Endodermal cell (in vitro differentiated cells): ENCODE measurements around the gene RAPGEF4. TPM values are rescaled to one million over a fixed set of nuclear protein-coding genes. Genes with fewer than 3 reads are reported as not detected.

Experiments used
- DNase-seq: peaks from one replicate; pipeline ENCODE4 v3.0.0-alpha.2; 2017
- H3K27ac ChIP-seq: 2 replicates; pipeline ENCODE4 v1.5.1; 2013; ENCODE audit warnings: mild to moderate bottlenecking, low read depth, low read length, moderate library complexity
- H3K27me3 ChIP-seq: 2 replicates; pipeline ENCODE4 v1.6.1; 2013; ENCODE audit warnings: mild to moderate bottlenecking, low read length, moderate library complexity; ENCODE audit not compliant: insufficient read depth, control insufficient read depth, poor library complexity, severe bottlenecking
- H3K36me3 ChIP-seq: 2 replicates; pipeline ENCODE4 v1.7.0; 2013; ENCODE audit warnings: mild to moderate bottlenecking, low read length, moderate library complexity; ENCODE audit not compliant: control insufficient read depth, insufficient read depth
- H3K4me1 ChIP-seq: one replicate; pipeline ENCODE4 v1.7.0; 2013; ENCODE audit warnings: low read length; ENCODE audit not compliant: control insufficient read depth, insufficient read depth
- H3K4me3 ChIP-seq: 2 replicates; pipeline ENCODE4 v1.5.1; 2013; ENCODE audit warnings: mild to moderate bottlenecking, low read length, moderate library complexity
- H3K9ac ChIP-seq: 2 replicates; pipeline ENCODE4 v1.6.1; 2013; ENCODE audit warnings: mild to moderate bottlenecking, low read length, moderate library complexity; ENCODE audit not compliant: poor library complexity, severe bottlenecking; ENCODE audit errors: extremely low read depth
- H3K9me3 ChIP-seq: 2 replicates; pipeline ENCODE4 v1.6.1; 2013; ENCODE audit warnings: mild to moderate bottlenecking, low read length, moderate library complexity; ENCODE audit not compliant: control insufficient read depth
- H3K27ac Mint-ChIP-seq: 2 replicates; pipeline ENCODE4 v1.8.0; 2020; ENCODE audit warnings: mixed read lengths
- H3K27me3 Mint-ChIP-seq: 2 replicates; pipeline ENCODE4 v1.8.0; 2021; ENCODE audit warnings: mild to moderate bottlenecking, mixed read lengths; ENCODE audit not compliant: insufficient read depth
- H3K36me3 Mint-ChIP-seq: 2 replicates; pipeline ENCODE4 v1.8.0; 2020; ENCODE audit warnings: low read depth, mixed read lengths
- H3K4me1 Mint-ChIP-seq: 2 replicates; pipeline ENCODE4 v1.8.0; 2020; ENCODE audit warnings: mixed read lengths
- H3K4me3 Mint-ChIP-seq: 2 replicates; pipeline ENCODE4 v1.8.0; 2020; ENCODE audit warnings: mild to moderate bottlenecking, moderate library complexity, mixed read lengths
- H3K9me3 Mint-ChIP-seq: 2 replicates; pipeline ENCODE4 v1.8.0; 2020; ENCODE audit warnings: mild to moderate bottlenecking, mixed read lengths
- CTCF ChIP-seq: fragments of 200-600 bp; sonication (generic); conservative IDR thresholded peaks from 2 replicates; pipeline ENCODE4 v1.5.0; 2021; ENCODE audit warnings: antibody characterized with exemption, mild to moderate bottlenecking
- WGBS, 2 experiments: methylation state at CpG; one replicate each; pipeline versions ENCODE4 v1.1.5 to v1.1.7; 2013; ENCODE audit warnings: missing lambda C conversion rate in 2 of 2, mixed read lengths in 1 of 2; ENCODE audit not compliant: insufficient coverage in 1 of 2, insufficient read length in 1 of 2; 5-methylcytosine and 5-hydroxymethylcytosine counted together
- total RNA-seq, 2 donors: library from RNA; stranded (reverse); fragmentation: NEBNext Ultra II Directional in 1 of 2; extraction: Animal tissue kit (Norgen Biotek cat#: 25700) in 1 of 2; gene quantifications; 2 replicates in 1 of 2; 3 replicates in 1 of 2; pipeline ENCODE4 v1.2.1, GENCODE V29; 2021

RAPGEF4 gene
- total RNA-seq, 2 donors from 2014 or later, result 0.77 to 0.88 TPM

GRCh38 chr2:172924097-172924660 lies 188.5 kb downstream of the RAPGEF4 start:
- H3K4me3 Mint-ChIP-seq, result no peak overlapping the region
- H3K36me3 Mint-ChIP-seq, result no peaks in the 10 kb centered on the region
- H3K27ac Mint-ChIP-seq, result no peak overlapping the region
- peaks cover 6% of the 10 kb centered on the region for H3K4me1 Mint-ChIP-seq
- no peak for DNase-seq
- H3K27me3 ChIP-seq, result no peaks in the 10 kb centered on the region
- H3K27ac ChIP-seq, result no peak overlapping the region
- TF ChIP-seq CTCF, result no peak
- no peak overlapping the region for H3K4me3 ChIP-seq
- no peaks in the 10 kb centered on the region for H3K36me3 ChIP-seq
- H3K9me3 Mint-ChIP-seq, result no peaks in the 10 kb centered on the region
- no peaks in the 10 kb centered on the region for H3K9me3 ChIP-seq
- WGBS, 2 experiments, result 93 to 96% methylated on average over 3 to 4 of the region's 4 CpGs
- H3K4me1 ChIP-seq, result peaks cover 3% of the 10 kb centered on the region
- no peaks in the 10 kb centered on the region for H3K27me3 Mint-ChIP-seq
- no peak overlapping the region for H3K9ac ChIP-seq

GRCh38 chr2:172925600-172925999 lies 190.0 kb downstream of the RAPGEF4 start:
- peaks cover 13% of the 10 kb centered on the region for H3K4me1 Mint-ChIP-seq
- Histone ChIP-seq H3K4me3 (no peak overlapping the region), H3K27ac (no peak overlapping the region), H3K4me1 (peaks cover 3% of the 10 kb centered on the region), H3K9me3 (no peaks in the 10 kb centered on the region), H3K27me3 (no peaks in the 10 kb centered on the region), H3K36me3 (no peaks in the 10 kb centered on the region), H3K9ac (no peak overlapping the region)
- no peaks in the 10 kb centered on the region for H3K36me3 Mint-ChIP-seq
- no peak overlapping the region for H3K4me3 Mint-ChIP-seq
- H3K27me3 Mint-ChIP-seq, result no peaks in the 10 kb centered on the region
- 91% methylated on average over 1 of the region's 2 CpGs; no CpG with 5 or more reads in 1 of the 2 experiments for WGBS, 2 experiments
- no peak for TF ChIP-seq CTCF
- H3K9me3 Mint-ChIP-seq, result no peaks in the 10 kb centered on the region
- no peak overlapping the region for H3K27ac Mint-ChIP-seq
- DNase-seq, result no peak

DNA sequence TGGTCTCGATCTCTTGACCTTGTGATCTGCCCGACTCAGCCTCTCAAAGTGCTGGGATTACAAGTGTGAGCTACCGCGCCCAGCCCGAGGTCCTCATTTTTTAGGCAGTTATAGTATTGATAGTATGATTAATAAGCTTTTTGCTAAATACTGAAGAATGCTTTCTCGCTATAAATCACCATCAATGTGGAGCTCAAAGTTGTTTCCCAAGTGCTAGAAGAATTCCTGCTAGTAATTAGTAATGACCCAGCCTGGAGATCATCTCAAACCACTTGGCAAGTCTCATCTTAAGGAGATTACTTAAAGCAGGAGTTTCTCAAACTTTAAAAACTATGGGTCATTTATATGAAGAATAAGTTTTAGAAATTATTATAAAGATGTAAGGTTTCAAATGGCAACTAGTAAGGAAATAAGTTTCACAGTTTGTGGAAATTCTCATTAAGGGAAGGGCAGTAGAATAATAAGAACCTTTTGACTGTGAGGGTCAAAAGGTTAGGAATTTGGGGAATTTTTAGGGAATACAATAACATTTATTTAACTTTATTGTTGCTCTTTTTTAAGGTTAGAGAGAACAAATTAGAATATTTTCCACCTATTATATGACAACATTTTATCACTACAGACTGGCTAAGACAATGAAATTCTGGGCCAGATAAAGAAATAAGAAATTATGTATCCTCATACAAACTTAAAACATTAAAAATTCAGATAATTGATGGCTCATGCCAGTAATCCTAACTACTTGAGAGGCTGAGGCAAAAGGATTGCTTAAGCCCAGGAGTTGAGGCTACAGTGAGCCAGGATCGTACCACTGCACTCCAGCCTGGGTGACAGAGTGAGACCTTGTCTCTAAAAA lies 191.4 kb downstream of the RAPGEF4 start:
- Mint-ChIP-seq H3K4me1 (peaks cover 14% of the 10 kb centered on the region), H3K27ac (no peak overlapping the region)

More for the DNA sequence above, 191.4 kb downstream of the RAPGEF4 start:
- Histone ChIP-seq H3K9me3 (no peaks in the 10 kb centered on the region), H3K9ac (no peak overlapping the region), H3K27ac (no peak overlapping the region), H3K4me1 (no peaks in the 10 kb centered on the region), H3K36me3 (no peaks in the 10 kb centered on the region), H3K4me3 (no peak overlapping the region), H3K27me3 (no peaks in the 10 kb centered on the region)
- Mint-ChIP-seq H3K36me3 (no peaks in the 10 kb centered on the region), H3K27me3 (no peaks in the 10 kb centered on the region), H3K4me3 (no peak overlapping the region), H3K9me3 (no peaks in the 10 kb centered on the region)
- no peak for DNase-seq
- WGBS, 2 experiments, result 97% methylated on average over 3 to 7 of the region's 7 CpGs
- TF ChIP-seq CTCF, result no peak
